Activated CD4-positive, alpha-beta T cell treated with anti-CD3 and anti-CD28 coated beads for 48 hours (primary cell): ENCODE measurements around the gene RAD51B.
A peak's percentile ranks its signal among the peaks of the same experiment; 100 is the strongest.

Source experiments
- DNase-seq: peaks from one replicate; pipeline ENCODE4 v3.0.0-alpha.2; 2020

RAD51B gene

GRCh38 chr14:68726093-68726695 is 906.6 kb downstream of the RAD51B start:
- no peak for DNase-seq

- DNase-seq, result no peak
Measured at GRCh38 chr14:68727315-68728047, 907.9 kb downstream of the RAD51B start.

- DNase-seq, result no peak
Measured at GRCh38 chr14:68728342-68729106, 908.9 kb downstream of the RAD51B start.

GRCh38 chr14:68729556-68729955 is 910.0 kb downstream of the RAD51B start:
- no peak for DNase-seq

- DNase-seq, result no peak
Measured at GRCh38 chr14:68730348-68730747, 910.8 kb downstream of the RAD51B start.

GRCh38 chr14:68730811-68731425 is 911.3 kb downstream of the RAD51B start:
- no peak for DNase-seq

- DNase-seq, result peak; percentile 51
Measured at GRCh38 chr14:68733086-68733914, 913.7 kb downstream of the RAD51B start.

GRCh38 chr14:68734231-68734732 is 914.7 kb downstream of the RAD51B start:
- DNase-seq, result peak; percentile 57

- no peak for DNase-seq
Measured at GRCh38 chr14:68735856-68736255, 916.3 kb downstream of the RAD51B start.

- no peak for DNase-seq
Measured at GRCh38 chr14:68736471-68736871, 916.9 kb downstream of the RAD51B start.

GRCh38 chr14:68737086-68737485 is 917.5 kb downstream of the RAD51B start:
- DNase-seq, result no peak

- no peak for DNase-seq
Measured at GRCh38 chr14:68738559-68738958, 919.0 kb downstream of the RAD51B start.

- DNase-seq, result no peak
Measured at GRCh38 chr14:68739701-68740100, 920.1 kb downstream of the RAD51B start.

GRCh38 chr14:68740788-68741476 is 921.4 kb downstream of the RAD51B start:
- no peak for DNase-seq

- no peak for DNase-seq
Measured at GRCh38 chr14:68741477-68741791, 921.9 kb downstream of the RAD51B start.

- DNase-seq, result no peak
Measured at GRCh38 chr14:68741839-68742470, 922.4 kb downstream of the RAD51B start.

GRCh38 chr14:68744613-68745012 is 925.0 kb downstream of the RAD51B start:
- no peak for DNase-seq

GRCh38 chr14:68747393-68747792 is 927.8 kb downstream of the RAD51B start:
- DNase-seq, result no peak

- DNase-seq, result no peak
Measured at GRCh38 chr14:68748260-68748659, 928.7 kb downstream of the RAD51B start.

GRCh38 chr14:68748691-68749090 is 929.1 kb downstream of the RAD51B start:
- no peak for DNase-seq
